Suppressor macrophage (primary cell): ENCODE measurements around the gene TMCC1.
"Not testable (repeated sequence)": the region's sequence is repeated elsewhere in the genome, so short reads cannot be mapped to it uniquely, and the experiment has no call there.

Experiments used
- DNase-seq, 4 experiments: peaks; one replicate each; pipeline ENCODE4 v3.0.0-alpha.2; 2020 to 2022

TMCC1 gene

GRCh38 chr3:129620828-129621559, 272.5 kb downstream of the TMCC1 start:
- no peak for DNase-seq

GRCh38 chr3:129619726-129620162, 273.8 kb downstream of the TMCC1 start:
- DNase-seq, result peak; percentile 60 to 81 (median 76)

DNA sequence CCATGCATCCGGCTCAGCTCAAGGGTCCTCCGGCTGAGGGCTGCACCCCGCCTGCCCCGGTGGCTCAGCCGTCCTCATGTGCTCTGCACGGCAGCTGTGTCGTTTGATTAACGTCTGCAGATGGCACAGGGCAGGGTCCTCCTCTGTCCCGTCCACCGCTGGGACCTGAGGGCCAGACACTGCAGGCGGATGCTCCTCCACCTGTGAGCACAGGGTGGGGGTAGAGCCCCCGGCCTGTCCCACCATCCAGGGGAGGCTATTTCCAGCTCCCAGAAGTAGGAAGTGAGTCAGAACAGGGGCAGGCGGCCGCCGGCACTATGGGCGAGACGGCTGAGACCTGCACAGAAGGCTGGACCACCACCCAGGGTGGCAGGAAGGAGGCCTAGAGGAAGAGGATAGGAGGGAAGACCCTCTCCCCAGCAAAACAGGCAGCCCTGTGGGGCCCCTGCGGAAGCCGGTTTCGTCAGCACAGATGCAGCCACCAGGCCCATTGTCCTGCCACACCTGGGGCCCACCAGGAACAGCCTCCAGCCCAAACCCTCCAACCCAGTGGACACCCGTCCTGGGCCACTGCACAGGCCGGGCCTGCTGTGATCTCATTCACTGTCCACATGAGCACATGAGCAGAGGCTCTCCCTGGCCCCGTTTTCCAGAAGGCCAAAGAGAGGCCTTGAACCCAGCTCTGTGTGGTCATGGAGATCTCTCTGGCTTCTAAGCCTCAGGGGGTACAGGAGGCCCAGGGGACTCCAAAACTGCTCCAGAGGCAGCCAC, 274.4 kb downstream of the TMCC1 start:
- peak in 2 of 4 experiments; percentile 43 to 47 for DNase-seq

GRCh38 chr3:129618186-129618820, 275.2 kb downstream of the TMCC1 start:
- peak in 2 of 4 experiments; percentile 49 to 60 for DNase-seq

DNA sequence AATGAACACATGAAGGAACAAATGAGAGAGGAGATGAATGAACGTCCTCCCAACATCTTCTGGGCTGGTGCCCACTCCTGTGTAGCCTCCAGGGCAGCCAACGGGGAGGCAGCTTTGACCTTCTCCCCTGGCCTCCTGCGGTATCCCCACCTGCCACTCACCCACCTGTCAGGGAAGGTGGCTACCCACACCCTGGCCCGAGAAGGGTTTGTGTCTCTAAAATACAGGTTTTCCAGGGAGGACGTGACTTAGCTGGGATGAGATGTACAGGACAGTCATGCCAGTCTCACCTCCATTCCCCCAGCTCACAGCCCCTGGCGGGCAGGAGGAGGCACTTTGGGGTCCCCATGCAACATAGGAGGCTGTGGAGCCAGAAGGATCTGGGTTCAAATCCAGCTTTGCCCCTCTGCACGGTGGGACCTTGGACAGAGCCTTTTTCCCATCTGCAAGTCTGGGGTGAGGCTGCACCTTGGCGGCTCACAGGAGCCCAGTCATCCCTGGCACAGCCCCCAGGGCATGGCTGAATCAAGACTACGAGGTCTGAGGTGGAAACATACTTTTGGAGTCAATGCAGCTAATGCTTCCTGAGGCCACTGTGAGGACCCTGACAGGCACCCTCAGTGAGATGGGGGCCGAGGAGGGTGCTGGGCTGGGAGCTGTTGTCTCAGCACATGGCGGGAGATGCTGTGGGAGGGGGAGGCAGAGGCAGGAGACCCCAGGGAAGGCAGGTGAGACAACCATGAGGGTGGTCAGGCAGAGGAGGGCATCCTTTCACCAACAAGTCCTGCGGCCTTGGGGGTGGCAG, 275.9 kb downstream of the TMCC1 start:
- no peak for DNase-seq

DNA sequence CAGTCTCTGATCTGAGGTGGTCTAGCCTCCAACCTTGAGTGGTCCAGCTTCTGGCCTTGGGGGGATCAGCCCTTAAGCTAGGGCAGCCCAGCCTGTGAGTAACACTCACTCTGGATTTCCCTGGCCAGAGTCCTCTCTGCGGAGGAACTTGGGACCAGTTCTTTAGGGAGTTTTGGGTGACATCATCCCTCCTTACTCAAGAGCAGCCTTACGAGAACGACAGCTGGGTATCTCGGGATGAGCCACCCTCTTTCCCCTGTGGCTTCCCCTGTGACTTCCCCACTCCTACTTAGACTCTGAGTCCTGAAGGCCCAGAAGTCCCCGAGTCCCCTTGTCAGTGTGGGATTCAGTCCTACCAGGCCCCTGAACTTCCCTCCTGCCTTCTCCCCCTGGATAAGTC, 276.8 kb downstream of the TMCC1 start:
- peak; percentile 89 to 97 (median 94) for DNase-seq

DNA sequence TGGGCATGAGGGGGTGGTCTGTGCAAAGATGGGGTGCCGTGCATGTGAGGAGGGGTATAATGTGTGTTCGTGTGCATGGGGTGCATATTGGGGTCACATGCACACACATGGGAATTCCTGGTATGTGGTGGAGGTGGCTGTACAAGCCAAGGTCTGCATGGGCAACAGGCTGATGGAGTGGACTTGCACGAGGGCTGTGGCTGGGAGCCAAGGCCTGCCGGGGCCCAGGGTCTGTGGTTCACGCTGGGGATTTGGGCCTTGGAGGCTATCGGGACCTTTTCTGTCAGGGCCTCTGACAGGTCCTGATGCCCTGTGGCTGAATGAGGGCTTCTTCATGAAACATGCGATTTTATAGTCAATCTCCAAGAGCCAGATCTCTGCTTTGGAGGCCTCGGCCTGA, 277.2 kb downstream of the TMCC1 start:
- DNase-seq, result no peak

DNA sequence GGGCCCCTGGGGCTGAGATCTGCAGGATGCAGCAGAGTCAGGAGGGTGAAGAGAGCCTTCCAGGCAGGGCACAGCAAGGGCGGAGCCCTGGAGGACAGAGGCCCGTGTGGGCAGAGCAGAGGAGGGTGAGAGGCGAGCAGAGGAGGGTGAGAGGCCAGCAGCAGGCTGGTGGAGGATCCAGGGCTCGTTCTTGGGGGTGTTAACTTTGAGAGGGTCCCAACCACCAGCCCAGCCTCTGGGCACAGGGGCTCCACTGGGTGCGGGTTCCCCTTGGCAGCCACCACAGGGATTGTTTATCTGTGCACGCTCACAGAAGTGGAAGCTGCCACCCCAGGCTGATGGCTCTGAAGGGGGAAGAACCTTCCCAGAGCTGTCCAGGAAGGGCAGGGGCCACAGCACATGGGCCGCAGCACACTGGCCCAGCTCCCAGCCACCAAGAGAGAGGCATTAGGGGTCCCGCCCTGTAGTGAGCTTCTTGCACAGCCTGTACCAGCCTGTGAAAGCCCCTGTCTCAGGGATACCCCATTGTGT, 277.7 kb downstream of the TMCC1 start:
- peak in 3 of 4 experiments; percentile 60 to 83 (median 72) for DNase-seq

DNA sequence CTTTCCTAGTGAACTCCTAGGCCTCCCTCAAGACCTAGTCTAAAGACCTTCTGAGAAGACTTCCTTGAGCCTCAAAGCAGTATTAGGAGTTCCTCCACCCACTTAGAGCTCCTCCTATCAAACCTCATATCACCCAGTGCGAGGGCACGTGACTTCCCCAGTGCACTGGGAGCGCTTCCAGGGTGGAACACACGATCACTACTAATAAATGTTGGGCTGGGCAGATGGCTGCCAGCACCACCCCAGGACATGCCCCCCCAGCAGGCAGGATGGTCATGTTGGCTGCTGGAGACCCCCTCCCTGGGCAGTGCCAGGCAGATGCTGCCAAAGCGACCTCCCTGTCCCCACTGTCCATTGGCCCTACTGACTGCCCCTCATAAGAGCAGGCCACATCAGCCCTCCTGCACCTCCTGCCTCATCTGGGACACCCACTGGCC, 278.6 kb downstream of the TMCC1 start:
- peak; percentile 74 to 92 (median 88) for DNase-seq

GRCh38 chr3:129614435-129614834, 279.1 kb downstream of the TMCC1 start:
- DNase-seq, result no peak

DNA sequence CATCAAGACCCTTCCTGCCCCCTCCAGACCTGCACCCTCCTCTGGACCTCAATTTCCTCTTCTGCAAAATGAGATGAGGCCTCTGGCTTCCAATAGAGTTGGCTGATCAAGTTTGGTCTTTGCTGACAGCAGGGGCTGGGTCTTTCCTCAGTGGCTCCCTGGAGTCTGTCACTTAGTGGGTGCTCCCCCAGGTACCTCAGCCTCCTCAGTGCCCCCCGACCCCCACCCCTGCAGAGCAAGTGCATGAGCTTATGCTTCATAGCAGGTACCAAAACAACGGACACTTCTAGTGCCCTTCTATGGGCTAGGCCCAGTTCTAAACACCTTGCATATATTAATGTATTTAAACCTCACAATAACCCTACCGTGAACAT, 280.2 kb downstream of the TMCC1 start:
- DNase-seq, result no peak

- DNase-seq, result peak in 3 of 4 experiments; percentile 45 to 50 (median 49)
Measured at GRCh38 chr3:129612534-129613366, 280.8 kb downstream of the TMCC1 start.

- peak in 2 of 4 experiments; percentile 56 to 61 for DNase-seq
Measured at GRCh38 chr3:129611812-129612533, 281.5 kb downstream of the TMCC1 start.

- no peak for DNase-seq
Measured at GRCh38 chr3:129611446-129611800, 282.1 kb downstream of the TMCC1 start.

GRCh38 chr3:129610794-129611445, 282.6 kb downstream of the TMCC1 start:
- DNase-seq, result not testable (repeated sequence)

- no peak for DNase-seq
Measured at GRCh38 chr3:129610276-129610675, 283.2 kb downstream of the TMCC1 start.

GRCh38 chr3:129609591-129610182, 283.8 kb downstream of the TMCC1 start:
- no peak for DNase-seq

DNA sequence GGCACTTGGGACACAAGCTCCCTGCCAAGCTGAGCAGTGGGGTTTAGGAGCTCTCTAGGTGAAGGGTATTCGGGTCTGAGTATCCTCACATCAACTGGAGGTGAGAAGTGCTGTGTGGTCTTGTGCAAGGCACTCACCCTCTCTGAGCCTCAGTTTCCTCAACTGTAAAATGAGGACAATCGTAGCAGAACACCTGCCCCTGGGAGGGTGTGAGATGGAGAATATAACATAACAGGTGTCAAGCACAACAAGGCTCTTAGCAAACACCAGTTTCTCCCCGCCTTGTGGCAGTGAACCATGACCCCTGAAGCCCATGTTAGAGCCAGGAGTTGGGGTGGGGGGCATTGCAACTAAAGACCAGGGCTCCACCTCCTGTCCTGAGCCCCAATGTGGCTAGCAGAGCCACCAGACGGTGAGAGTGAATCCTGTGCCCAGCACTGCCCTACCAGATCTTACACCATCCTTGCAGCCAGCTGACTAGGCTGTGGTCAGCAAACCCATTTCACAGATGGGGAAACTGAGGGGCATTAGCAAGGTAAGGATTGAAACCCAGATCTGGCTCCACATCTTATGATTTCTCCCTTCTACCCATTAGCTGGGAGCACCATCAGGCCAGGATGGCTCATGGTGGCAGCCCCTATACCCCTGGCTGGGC, 284.4 kb downstream of the TMCC1 start:
- no peak for DNase-seq
